DMS153 treated with DMSO at 0.1 percent for 48 hours (cell line): ENCODE data around the gene EHMT1.
"Not testable (repeated sequence)": the region's sequence is repeated elsewhere in the genome, so short reads cannot be mapped to it uniquely, and the experiment has no call there.

Experiments
- DNase-seq: peaks from one replicate; lab custom pipeline; 2025; ENCODE audit not compliant: unreplicated experiment; lab: John Stamatoyannopoulos, UW

The EHMT1 gene

DNA sequence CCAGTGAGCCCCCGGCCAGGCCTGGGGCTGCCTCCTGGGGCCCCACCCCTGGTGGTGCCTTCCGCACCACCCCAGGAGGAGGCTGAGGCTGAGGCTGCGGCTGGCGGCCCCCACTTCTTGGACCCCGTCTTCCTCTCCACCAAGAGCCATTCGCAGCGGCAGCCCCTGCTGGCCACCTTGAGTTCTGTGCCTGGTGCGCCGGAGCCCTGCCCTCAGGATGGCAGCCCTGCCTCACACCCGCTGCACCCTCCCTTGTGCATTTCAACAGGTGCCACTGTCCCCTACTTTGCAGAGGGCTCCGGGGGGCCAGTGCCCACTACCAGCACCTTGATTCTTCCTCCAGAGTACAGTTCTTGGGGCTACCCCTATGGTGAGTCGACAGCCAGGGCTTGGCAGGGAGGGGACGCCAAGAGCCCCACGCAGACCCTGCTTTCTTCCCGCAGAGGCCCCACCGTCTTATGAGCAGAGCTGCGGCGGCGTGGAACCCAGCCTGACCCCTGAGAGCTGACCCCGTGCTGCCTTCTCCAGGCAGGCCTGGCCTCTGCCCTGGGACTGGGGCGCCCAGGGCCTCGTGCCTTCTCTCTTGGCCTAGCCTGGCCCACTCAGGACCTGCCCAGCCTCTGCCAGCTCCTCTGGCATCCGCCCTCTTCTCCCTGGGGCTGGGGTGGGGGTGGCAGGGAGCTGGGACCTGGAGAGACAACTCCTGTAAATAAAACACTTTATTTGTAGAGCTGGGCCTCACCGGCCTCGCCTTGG, 4.0 kb upstream of the EHMT1 start:
- no peak for DNase-seq

DNA sequence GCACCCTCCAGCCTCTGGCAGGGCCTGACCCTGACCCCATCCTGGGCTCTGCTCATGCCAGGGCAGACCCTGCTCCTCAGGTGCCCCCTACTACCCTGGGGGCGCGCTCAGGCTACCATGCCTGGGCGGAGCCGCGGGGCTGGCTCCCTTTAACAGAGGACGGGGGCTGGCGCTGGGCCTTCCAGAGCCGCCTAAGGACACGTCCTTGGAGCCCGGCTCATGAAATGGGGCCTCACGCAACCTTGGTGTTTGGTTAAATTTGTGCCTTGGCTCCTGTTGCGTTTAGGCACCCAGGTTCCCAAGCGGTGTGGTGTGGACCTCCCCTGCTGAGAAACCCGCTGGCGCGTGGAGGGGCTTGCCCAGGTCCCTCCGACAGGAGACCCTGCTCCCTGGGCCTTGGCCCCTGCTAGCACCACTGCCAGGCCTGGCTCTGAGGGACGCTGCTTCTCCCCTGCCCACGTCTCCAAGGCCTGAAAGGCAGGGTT, 3.4 kb upstream of the EHMT1 start:
- DNase-seq, result no peak

DNA sequence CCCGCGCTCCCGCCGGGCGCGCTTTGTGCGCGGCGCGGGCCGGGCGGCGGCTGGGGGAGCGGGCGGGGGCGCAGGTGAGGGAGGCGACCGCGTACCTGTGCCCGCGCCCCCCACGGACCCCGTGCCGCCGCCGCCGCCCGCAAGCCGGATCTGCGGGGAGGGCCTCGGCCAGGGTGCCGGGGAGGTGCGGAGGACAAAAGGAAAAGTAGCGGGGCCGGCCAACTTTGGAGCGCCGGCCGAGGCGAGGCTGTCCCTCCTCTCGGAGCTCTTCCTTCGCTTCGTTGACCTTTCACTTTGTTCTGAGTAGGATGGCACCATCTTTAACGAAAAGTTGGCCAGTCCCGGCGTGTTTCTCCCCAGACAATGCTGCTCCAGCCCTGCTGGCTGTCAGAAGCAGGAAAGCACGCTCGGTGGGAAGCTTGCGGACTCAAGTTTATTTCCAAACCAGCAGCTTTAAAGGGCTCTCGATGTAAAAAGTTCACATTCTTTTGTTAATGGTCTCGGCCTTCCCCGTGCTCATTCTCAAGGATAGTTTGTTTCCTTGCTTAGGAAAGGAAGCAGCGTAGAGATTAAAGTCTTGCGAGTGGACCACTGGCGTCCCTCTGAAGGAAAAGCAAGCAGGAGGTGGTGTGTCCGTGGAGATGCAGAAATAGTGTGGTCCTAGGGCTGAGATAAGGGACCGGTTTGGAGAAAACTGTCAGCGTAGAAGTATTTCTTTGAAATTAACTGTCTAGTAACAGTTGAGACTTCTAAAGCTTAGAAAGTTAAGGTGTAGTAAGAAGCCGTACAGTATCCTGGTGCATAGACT, 639 bp downstream of the EHMT1 start:
- DNase-seq, result no peak

DNA sequence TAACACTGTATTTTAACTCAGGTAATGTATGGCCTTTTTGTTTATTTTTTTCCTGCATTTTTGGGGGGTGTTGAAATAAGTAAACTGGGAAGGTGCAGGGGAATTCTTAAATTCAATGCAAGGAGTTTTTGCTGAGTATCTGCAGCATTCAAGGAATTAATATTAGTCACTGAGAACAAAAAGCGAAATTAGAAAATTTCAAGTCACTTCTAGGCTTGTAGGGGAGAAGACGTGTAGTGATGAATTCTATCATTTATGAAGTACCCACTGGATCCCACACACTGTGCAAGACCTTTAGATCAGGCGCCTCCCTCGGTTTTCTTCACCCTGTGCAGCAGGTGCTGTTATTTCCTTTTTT, 1.2 kb downstream of the EHMT1 start:
- no peak for DNase-seq

DNA sequence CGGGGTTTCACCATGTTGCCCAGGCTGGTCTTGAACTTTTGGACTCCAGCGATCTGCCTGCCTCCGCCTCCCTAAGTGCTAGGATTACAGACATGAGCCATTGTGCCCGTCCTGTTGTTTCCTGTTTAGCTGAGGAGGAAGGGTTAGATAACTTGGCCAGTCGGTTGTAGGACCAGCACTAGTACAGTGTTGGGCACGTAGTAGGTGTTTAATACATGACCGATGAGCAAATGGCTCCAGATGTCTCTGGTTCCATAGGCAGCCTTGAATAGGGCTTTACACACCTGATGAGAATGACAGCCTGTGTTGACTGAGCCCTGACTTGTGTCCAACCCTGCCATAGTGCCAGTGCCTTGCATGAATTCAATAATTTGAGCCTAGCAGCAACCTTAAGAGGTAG, 1.8 kb downstream of the EHMT1 start:
- DNase-seq, result no peak

DNA sequence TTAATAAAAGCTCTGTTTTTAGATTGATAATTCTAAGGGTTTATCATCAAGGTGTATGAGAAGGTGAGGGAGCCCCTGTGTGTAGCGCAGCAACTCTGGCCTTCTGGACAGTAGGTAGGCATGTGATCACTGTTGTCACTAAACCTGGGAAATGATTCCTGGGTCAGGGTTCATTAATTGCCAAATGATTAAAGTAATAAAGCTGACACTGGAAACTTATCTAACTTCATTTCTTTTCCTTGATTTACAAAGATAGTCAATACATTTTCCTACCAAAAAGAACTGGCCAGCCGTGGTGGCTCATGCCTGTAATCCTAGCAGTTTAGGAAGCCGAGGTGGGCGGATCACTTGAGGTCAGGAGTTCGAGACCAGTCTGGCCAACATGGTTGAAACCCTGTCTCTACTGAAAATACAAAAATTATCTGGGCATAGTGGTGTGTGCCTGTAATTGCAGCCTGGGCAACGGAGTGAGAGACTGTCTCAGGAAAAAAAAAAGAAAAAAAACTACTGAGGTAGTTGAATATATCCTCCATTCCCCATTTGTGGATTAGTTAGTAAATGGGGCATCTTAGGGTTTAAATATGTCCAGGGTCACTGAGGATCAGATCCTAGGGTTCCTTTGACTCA, 2.4 kb downstream of the EHMT1 start:
- no peak for DNase-seq

DNA sequence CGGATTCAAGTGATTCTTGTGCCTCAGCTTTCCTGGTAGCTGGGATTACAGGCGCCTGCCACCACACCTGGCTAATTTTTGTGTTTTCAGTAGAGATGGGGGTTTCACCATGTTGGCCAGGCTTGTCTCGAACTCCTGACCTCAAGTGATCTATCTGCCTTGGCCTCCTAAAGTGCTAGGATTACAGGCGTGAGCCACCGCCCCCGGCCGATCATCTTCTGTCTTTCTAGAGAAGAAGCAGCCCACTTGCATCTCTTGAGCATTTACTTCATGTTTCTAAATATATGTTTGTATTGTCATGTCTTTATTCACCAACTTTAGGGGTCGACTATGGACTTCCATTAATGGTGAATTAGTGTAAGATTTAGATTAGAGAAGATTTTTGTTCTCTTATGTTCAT, 3.4 kb downstream of the EHMT1 start:
- not testable (repeated sequence) for DNase-seq

DNA sequence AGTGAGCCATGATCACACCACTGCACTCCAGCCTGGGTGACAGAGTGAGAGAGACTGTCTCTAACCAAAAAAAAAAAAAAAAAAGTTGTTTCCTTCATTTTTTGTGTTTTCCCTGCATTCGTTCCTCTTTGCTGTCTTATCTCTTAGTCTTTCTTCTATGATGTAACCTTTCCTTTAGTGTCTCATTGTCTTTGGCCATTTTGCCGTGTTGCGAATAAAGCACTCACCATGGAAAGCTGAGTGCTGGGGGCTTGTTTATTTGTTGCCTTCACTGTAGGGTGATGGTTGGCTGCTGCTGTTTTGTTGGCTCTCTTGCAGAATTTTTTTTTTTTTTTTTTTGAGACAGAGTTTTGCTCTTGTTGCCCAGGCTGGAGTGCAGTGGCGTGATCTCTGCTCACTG, 7.7 kb downstream of the EHMT1 start:
- no peak for DNase-seq

DNA sequence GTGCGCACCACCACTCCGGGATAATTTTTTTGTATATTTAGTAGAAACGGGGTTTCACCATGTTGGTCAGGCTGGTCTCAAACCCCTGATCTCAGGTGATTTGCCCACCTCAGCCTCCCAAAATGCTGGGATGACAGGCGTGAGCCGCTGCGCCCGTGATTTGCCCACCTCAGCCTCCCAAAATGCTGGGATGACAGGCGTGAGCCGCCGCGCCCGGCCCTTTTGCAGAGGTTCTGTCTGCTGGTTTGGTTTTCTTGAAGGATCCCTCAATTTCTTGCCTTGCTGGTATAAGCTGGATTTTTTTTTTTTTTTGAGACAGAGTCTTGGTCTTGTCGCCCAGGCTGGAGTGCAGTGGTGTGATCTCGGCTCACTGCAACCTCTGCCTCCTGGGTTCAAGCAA, 8.6 kb downstream of the EHMT1 start:
- DNase-seq, result not testable (repeated sequence)

DNA sequence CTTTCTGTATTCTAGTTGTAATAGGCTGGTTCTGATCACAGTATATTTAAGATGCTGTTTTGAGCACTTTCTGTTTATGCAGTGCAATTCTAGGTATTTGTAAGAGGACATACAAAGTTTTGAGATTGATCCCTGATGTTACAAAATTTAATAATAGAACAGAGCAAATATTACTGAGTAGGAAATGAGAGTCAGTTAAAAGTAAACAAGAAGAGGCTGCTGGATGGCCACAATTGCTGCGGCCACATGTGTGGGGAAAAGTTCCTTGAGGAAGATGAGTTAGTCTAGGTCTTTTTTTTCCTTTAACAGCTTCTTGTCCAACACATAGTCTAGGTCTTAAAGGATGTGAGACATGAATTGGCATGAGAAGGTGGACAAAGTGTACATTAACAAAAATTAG, 11.3 kb downstream of the EHMT1 start:
- DNase-seq, result no peak

DNA sequence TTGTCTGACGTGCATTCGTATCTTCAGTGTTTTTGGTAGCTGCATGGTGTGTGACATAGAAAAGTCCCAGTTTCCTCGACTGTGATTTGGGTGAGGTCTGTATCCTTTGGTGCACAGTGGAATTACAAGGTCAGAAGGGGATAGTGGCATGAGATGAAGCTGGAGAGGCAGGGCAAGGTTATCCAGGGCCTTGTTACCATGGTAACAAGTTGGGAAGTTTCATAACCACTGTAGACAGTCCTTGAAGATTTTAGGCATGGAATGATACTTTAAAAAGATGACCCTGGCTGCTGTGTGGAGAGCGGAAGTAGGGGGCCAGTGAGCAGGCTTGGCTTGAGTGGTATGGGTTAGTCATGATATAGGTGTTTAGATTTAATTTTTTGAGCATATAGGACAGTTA, 11.9 kb downstream of the EHMT1 start:
- no peak for DNase-seq

DNA sequence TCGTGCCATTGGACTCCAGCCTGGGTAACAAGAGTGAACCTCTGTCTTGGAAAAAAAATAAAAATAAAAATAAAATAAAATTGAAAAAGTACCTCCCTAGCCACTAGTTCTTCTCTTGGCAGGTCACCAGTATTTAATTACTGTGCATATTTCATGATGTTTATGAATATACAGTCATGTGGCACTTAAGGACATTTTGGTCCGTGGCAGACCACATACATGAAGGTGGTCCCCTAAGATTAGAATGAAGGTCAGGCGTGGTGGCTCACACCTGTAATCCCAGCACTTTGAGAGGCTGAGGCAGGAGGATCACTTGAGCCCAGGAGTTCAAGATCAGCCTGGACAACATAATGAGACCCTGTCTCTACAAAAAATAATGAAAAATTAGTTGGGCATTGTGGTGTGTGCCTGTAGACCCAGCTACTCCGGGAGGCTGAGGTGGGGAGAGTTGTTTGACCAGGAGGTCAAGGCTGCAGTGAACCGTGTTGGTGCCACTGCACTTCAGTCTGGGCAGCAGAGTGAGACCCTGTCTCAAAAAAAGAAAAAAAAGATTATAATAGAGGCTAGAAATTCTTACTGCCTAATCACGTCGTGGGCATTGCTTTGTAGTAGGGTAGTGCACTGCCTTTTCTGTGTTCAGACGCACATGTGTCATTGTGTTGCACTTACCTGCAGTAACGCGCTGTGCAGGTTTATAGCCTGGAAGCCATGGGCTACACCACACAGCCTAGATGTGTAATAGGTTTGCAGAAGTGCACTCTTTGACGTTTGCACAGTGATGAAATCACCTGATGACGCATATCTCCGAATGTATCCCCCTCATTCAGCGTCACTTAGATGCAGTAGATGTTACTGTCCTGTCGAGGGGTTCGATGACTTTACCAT, 12.8 kb downstream of the EHMT1 start:
- no peak for DNase-seq

DNA sequence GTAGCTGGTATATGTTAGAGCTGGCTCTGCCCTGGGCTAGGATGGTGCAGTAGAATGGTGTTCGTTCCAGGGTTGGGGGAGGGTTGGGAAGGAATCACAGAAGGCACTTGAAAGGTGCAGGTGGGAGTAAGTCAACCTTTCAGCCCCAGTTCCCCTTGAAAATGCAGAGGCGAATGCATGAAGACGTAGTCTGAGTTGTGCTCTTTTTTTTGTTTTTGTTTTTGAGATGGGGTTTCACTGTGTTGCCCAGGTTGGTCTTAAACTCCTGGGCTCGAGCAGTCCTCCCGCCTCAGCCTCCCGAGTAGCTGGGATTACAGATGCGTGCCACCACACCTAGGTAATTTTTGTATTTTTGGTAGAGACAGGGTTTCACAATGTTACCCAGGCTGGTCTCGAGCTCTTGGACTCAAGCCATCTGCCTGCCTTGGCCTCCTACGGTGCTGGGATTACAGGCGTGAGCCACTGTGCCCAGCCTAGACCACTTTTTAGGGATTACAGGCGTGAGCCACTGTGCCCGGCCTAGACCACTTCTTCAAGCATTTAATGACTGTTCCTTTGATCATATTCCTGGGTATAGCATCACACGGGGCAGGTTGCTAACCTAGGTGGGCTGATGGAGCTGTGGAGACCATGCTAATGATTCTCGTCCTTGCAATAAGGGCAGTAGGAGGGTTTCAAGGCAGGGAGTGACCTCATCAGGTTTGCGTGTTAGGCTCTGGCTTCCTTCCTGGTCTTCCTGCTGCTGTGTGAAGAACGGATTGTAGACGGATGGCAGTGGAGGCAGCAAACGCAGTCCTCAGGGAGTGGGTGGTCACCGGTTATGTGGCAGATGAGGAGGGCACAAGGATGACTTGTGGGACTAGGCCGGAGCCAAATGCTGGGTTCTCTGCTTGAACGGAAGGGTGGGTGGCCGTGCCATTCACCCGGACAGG, 13.7 kb downstream of the EHMT1 start:
- DNase-seq, result no peak

DNA sequence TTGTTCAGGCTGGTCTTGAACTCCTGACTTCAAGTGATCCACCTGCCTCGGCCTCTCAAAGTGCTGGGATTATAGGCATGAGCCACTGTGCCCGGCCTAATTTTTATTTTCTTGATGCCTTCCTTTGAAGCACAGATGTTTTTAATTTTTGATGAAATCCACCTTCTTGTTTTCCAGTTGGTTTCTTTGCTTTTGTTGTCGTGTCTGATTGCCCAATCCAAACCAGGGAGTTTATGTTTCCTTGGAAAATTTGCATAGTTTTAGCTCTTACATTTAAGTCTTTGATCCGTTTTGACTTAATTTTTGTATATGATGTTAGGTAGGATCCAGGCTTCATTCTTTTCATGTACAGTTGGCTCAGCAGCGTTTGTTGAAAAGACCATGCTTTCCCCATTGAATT, 15.2 kb downstream of the EHMT1 start:
- DNase-seq, result no peak

DNA sequence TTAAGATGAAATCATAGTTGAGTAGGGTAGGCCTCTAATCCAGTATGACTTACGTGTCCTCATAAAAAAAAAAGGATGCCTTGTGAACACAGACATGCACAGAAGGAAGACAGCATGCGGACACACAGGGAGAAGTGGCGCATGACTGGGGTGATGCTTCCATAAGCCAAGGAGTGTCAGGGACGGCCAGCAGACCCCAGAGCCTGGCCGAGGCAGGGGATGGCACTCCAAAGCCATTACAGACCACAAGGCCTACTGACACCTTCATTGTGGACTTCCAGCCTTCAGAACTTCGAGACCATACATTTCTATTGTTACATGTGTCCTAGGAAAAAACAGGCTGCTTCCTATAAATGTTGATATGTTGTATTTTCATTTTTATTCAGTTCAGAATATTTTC, 19.9 kb downstream of the EHMT1 start:
- no peak for DNase-seq

DNA sequence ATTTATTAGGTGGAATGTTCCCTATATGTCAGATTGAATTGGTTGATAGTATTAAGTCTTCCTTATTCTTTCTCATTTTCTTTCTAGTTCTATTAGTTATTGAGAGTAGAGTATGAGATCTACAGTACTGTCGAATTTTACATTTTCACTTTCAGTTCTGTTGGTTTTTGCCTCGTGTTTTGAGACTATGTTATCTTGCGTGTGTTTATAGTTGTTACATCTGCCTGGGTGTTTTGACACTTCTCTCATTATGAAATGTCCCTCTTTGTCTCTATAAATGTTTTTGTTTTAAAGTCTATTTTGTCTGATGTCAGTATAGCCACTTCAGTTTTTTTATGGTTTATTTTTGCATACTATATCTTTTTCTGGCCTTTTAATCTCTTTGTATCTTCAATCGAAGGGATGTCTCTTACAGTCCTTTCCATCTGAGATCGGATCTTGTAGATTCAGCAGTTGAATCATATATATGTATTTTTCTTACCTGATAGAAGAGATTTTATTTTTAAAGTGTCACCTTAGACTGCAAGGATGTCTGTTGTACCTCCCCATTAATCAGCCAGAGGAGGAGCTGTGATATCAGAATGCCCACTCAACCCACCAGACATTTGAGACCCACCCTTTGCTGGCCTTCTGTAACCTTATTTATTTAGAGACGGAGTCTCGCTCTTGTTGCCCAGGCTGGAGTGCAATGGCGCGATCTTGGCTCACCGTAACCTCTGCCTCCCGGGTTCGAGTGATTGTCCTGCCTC, 20.7 kb downstream of the EHMT1 start:
- no peak for DNase-seq

DNA sequence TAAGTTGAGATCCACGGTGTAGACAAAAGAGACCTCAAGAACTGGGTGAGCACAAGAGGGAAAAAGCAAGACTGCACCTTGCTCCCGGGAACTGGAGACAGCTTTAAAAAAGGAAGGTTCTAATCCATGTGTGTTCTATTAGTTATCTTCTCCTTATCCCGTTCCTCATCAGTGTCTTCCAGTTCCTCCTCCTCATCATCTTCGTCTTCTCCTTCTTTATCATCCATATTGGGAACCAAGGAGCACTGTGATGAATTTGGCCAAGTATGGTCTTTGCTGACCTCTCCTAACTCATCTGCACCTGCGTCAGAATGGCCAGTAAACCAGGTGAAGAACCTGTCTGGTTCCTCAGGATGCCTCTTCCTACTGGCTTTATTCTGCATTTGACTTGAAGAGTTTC, 22.1 kb downstream of the EHMT1 start:
- no peak for DNase-seq

DNA sequence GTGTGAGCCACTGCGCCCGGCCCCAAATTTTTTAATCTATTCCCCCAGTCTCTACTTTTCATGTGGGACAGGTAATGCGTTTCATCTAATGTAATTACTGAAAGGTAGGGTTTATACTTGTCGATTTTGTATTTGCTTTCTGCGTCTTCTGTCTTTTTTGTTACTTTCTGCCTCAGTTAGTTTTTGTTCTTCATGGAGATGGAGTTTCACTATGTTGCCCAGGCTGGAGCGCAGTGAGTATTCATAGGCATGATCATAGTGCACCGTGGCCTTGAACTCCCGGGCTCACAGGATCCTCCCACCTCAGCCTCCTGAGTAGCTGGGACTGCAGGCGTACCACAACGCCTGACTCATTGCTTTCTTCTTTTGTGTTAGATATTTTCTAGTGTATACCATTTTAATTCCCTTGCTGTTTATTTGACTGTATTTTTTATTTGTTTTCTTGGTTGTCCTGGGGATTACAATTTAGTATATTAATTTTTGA, 23.4 kb downstream of the EHMT1 start:
- DNase-seq, result no peak

DNA sequence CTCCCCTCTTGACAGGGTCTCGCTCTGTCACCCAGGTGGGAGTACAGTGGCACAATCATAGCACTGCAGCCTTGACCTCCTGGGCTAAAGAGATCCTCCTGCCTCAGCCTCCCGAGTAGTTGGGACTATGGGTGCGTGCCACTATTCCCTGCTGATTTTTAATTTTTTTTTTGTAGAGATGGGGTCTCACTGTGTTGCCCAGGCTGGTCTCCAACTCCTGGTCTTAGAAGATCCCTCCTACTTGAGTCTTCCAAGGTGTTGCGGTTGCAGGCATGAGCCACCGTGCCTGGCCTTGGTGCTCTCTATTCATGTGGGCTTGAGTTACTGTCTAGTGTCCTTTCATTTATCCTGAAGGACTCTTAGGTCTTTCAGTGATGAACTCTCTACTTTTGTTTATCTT, 24.1 kb downstream of the EHMT1 start:
- DNase-seq, result no peak
